GM10248 (cell line): ENCODE measurements around the gene SHQ1.

Source experiments
- CTCF ChIA-PET: fragments of 300-600 bp; sonication (Branson Sonifier 250); formaldehyde crosslinking; extraction: SDS; loops from one replicate; lab custom pipeline; 2021; ENCODE audit warnings: antibody characterized with exemption; lab: Yijun Ruan, JAX
- POLR2A ChIA-PET: fragments of 350-650 bp; sonication (Branson Sonifier 250); formaldehyde crosslinking; extraction: SDS; loops from one replicate; lab custom pipeline; 2020; ENCODE audit warnings: antibody characterized with exemption; lab: Yijun Ruan, JAX
- DNase-seq: peaks from one replicate; pipeline ENCODE4 v3.0.0; 2012; ENCODE audit errors: extremely low spot score
- CTCF ChIP-seq: IDR thresholded peaks from 2 replicates; pipeline ENCODE4 v1.5.1; 2012; ENCODE audit warnings: mild to moderate bottlenecking, low read depth; ENCODE audit errors: extremely low read depth, missing control alignments, control extremely low read depth

The SHQ1 gene

GRCh38 chr3:72768006-72768441 lies 80.2 kb downstream of the SHQ1 start:
- ChIA-PET CTCF (interaction anchor here (0.8 to 2.3 kb wide), 5 partner anchors 15 to 104 kb away, joined by 3 to 6 read pairs (median 3); no protein-coding TSS in a partner anchor), POLR2A (no interaction called here)
- no peak for DNase-seq
- TF ChIP-seq CTCF: no peak

DNA sequence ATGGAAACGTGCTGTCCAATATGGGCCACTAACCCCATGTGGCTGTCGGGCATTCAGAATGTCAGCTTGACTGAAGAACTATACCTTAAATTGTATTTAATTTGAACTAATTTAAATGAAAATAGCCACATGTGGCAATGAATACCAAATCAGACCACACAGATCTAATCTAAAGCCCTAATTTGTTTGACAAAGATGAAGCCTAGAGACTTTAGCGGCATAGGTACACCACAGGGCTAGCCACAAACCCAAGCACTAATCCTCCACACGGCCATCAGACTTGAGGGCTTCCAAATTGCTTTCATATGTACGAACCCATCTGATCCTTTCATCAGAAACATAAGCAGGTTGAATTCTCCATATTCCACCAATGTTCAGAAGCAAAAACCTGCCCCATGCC lies 81.4 kb downstream of the SHQ1 start:
- DNase-seq: no peak
- ChIA-PET POLR2A (no interaction called here), CTCF (interaction anchor here (0.9 to 1.2 kb wide), 4 partner anchors 14 to 55 kb away, joined by 3 read pairs; no protein-coding TSS in a partner anchor)
- no peak for TF ChIP-seq CTCF

DNA sequence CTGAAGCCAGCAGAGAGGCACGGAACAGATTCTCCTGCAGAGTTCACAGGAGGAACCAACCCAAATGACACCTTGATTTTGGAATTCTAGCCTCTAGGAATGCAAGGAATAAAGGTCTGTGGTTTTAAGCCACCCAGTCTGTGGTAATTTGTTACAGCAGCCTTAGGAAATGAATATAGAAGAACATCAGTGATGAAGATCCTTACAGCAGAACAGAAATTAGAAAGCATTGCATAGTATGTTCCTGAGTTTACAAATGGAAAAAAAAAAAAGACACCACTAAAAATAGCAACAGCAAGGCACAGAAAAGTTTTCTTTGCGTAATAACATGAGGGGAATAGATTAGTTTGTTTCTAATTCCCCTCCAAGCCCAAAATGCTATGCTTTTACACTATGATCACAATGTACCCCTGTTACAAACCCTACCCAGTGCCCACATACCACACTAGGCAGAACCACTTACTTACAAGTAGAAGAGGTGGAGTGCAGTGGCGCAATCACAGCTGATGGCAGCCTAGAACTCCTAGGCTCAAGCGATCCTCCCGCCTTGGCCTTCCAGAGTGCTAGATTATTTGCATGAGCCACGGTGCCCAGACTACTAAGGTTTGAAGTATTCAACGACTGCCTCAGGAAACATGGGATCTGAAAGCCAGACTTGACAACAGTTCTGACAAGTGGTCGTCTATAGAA lies 84.3 kb downstream of the SHQ1 start:
- ChIA-PET POLR2A (no interaction called here), CTCF (interaction anchor here (1.9 kb wide), 1 partner anchor 11 kb away, joined by 4 read pairs; no protein-coding TSS in a partner anchor)
- DNase-seq: no peak
- TF ChIP-seq CTCF: no peak

GRCh38 chr3:72761410-72761809 lies 86.8 kb downstream of the SHQ1 start:
- DNase-seq: no peak
- TF ChIP-seq CTCF: no peak
- CTCF ChIA-PET: interaction anchor here (1.6 to 2.1 kb wide), 2 partner anchors 10 to 96 kb away, joined by 4 to 5 read pairs; no protein-coding TSS in a partner anchor
- POLR2A ChIA-PET: no interaction called here

DNA sequence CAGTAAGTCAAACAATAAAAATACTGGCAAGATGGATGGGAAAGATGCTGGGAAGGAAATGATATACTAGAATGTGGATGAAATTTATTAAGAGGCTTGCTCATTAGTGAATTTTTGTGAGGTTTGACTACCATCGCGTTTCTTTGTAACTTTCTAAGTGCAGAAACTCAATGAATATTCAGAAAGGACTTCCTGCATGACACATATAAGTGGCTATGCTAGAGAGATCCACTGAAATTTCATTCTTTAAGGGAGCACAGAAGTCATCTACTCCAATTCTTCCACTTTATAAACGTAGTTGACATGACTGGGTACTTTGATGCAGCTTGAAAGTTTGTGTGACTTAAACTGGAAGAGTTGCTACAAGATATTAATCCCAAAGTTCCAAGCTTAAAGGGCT lies 88.0 kb downstream of the SHQ1 start:
- no peak for TF ChIP-seq CTCF
- no peak for DNase-seq
- POLR2A ChIA-PET: no interaction called here
- CTCF ChIA-PET: interaction anchor here (1.1 to 2.1 kb wide), 3 partner anchors 10 to 95 kb away, joined by 3 to 4 read pairs (median 3); no protein-coding TSS in a partner anchor

DNA sequence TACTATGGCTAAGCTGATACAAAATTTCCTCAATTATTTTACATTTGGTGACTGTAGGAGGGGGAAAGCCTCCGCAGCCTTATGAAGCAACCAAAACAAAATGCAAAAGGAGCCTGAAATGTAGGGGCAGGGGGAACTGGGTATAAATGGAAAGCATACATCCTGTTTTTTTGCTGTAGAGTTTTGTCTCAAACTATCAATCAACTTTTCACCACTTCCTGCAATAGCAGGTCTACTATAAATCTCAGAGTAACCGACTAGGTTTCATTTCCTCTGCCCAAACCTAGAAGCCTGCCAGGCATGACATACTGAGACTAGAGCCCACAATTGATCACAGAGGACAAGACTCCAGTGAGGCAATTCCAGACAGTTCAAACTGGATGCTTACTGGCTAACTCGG lies 91.3 kb downstream of the SHQ1 start:
- DNase-seq: peak; percentile 69
- POLR2A ChIA-PET: no interaction called here
- TF ChIP-seq CTCF: no peak
- CTCF ChIA-PET: interaction anchor here (1.2 to 2.1 kb wide), 2 partner anchors 52 to 1046 kb away, joined by 3 to 5 read pairs; no protein-coding TSS in a partner anchor
